ENCODE results near the gene TP53I11. TPM values are rescaled to one million over a fixed set of nuclear protein-coding genes. Genes with fewer than 3 reads are reported as not detected.

The TP53I11 gene
- total and polyA plus RNA-seq, 2 of the 13 experiments (the other 11 are each of a cell fraction or from before 2014, with no cell fraction given) = not detected

- 21% methylated on average over 8 of the region's 10 CpGs for WGBS (ENCODE audit: low lambda C conversion rate)
Measured at GRCh38 chr11:44987506-44987905, 36.8 kb upstream of the TP53I11 start.

More at GRCh38 chr11:44987506-44987905, 36.8 kb upstream of the TP53I11 start:
- BruUV-seq (replicated peaks) = no TSS peak
- no peaks in the 10 kb centered on the region for H3K36me3 ChIP-seq (replicated peaks in 1 of 2; ENCODE audit: control insufficient read depth in 1 of 2, insufficient read depth in 2 of 2, low read length in 2 of 2)
- H3K4me1 ChIP-seq (ENCODE audit: insufficient read depth, low read length) = no peaks in the 10 kb centered on the region
- POLR2A ChIA-PET = no interaction called here
- no peak overlapping the region for H3K4me3 ChIP-seq (replicated peaks in 1 of 3; ENCODE audit: insufficient read depth in 1 of 3, low read depth in 2 of 3, low read length in 3 of 3)
- no peak for DNase-seq (ENCODE audit: low spot score)
- in situ Hi-C loops (cut with HindIII; ENCODE audit: extremely low pct_ligation_motif_present, low pct_unique_long_range_greater_than_20kb) (no loop called here), intact Hi-C loops (cut with micrococcal nuclease; ENCODE audit: unreplicated experiment) (no loop called here)
- FAIRE-seq = no peak
- TF ChIP-seq ZFP37 (CRISPR knock-in tag; IDR thresholded peaks at IDR 0.05; ENCODE audit: borderline replicate concordance) (no peak), HNRNPK (IDR thresholded peaks at IDR 0.05; ENCODE audit: low read depth, low read length, poor library complexity, severe bottlenecking) (no peak), MED8 (CRISPR knock-in tag; IDR thresholded peaks at IDR 0.05; ENCODE audit: insufficient replicate concordance) (no peak), ZNF749 (CRISPR knock-in tag; IDR thresholded peaks at IDR 0.05; ENCODE audit: borderline replicate concordance) (no peak), TCF7 (IDR thresholded peaks at IDR 0.05; ENCODE audit: low read depth) (no peak), SOX5 (CRISPR knock-in tag; IDR thresholded peaks at IDR 0.05; ENCODE audit: borderline replicate concordance) (no peak), SAP130 (CRISPR knock-in tag; IDR thresholded peaks at IDR 0.05; ENCODE audit: low read depth) (no peak), DMAP1 (CRISPR knock-in tag; IDR thresholded peaks at IDR 0.05) (no peak), ZNF703 (CRISPR knock-in tag; IDR thresholded peaks at IDR 0.05; ENCODE audit: borderline replicate concordance) (no peak), ZNF747 (CRISPR knock-in tag; IDR thresholded peaks at IDR 0.05; ENCODE audit: borderline replicate concordance) (no peak), ZNF800 (CRISPR knock-in tag; IDR thresholded peaks at IDR 0.05) (no peak), SMC3 (IDR thresholded peaks at IDR 0.05; ENCODE audit: low read length) (no peak), NBN (conservative IDR thresholded peaks at IDR 0.05) (no peak), PCBP2 (optimal IDR thresholded peaks at IDR 0.05; ENCODE audit: low read depth, low read length, poor library complexity, severe bottlenecking) (no peak), ZNF225 (CRISPR knock-in tag; IDR thresholded peaks at IDR 0.05) (no peak), REPIN1 (CRISPR knock-in tag; IDR thresholded peaks at IDR 0.05; ENCODE audit: borderline replicate concordance, low read depth) (no peak), ZNF556 (CRISPR knock-in tag; IDR thresholded peaks at IDR 0.05; ENCODE audit: borderline replicate concordance) (no peak)
- H3K4me2 ChIP-seq (ENCODE audit: low read depth, low read length) = no peak overlapping the region
- H3K79me2 ChIP-seq (ENCODE audit: insufficient read depth, low read length) = no peaks in the 10 kb centered on the region
- no peaks in the 10 kb centered on the region for H3K9me3 ChIP-seq (ENCODE audit: low read length)
- no peak overlapping the region for H3K9ac ChIP-seq (ENCODE audit: insufficient read depth, low read depth, low read length)
- CTCF ChIA-PET (ENCODE audit: low intra/inter-chr PET ratio, low total read pairs) = no interaction called here
- H2AFZ ChIP-seq (ENCODE audit: low read length) = no peak overlapping the region
- H3K27ac ChIP-seq (ENCODE audit: extremely low read length, insufficient read depth, low read length) = no peak overlapping the region
- H4K20me1 ChIP-seq (ENCODE audit: insufficient read depth, low read length) = no peaks in the 10 kb centered on the region
- ATAC-seq = no peak
- peaks cover 1 to 59% of the 10 kb centered on the region in 2 experiments; a peak in 4 of 5 replicates for H3K27me3 ChIP-seq (ENCODE audit: control insufficient read depth in 1 of 2, insufficient read depth in 2 of 2, low read length in 2 of 2)

Measured in HepG2 (cell line).